Measurements from ENCODE around the gene AP2A2. TPM values are rescaled to one million over a fixed set of nuclear protein-coding genes. Genes with fewer than 3 reads are reported as not detected.

The AP2A2 gene
- total RNA-seq, 1 experiment from 2014 or later: 47.1 TPM

- no peak for TF ChIP-seq KAT7 (CRISPR knock-in tag; IDR thresholded peaks at IDR 0.05; ENCODE audit: borderline replicate concordance)
- TF ChIP-seq ZNF219 (CRISPR knock-in tag; IDR thresholded peaks at IDR 0.05; ENCODE audit: borderline replicate concordance): no peak
Measured at GRCh38 chr11:889257-889656, 36.4 kb upstream of the AP2A2 start (continued).

GRCh38 chr11:889687-890475 is 35.8 kb upstream of the AP2A2 start:
- H3K9me3 Mint-ChIP-seq: no peaks in the 10 kb centered on the region
- peaks cover 16% of the 10 kb centered on the region for H3K36me3 Mint-ChIP-seq
- H3K4me3 Mint-ChIP-seq: no peak overlapping the region
- no peak overlapping the region for H3K27ac Mint-ChIP-seq
- peak; percentile 65 for DNase-seq (ENCODE audit: low spot score)
- CTCF ChIA-PET: interaction anchor here (0.6 to 2.9 kb wide), 10 partner anchors 8 to 162 kb away, joined by 3 to 11 read pairs (median 3); no protein-coding TSS in a partner anchor
- TF ChIP-seq ZNF423 (CRISPR knock-in tag; IDR thresholded peaks at IDR 0.05): no peak
- TF ChIP-seq ZNF317 (CRISPR knock-in tag; IDR thresholded peaks at IDR 0.05; ENCODE audit: borderline replicate concordance, low read depth): no peak
- no peak for TF ChIP-seq OVOL2 (CRISPR knock-in tag; IDR thresholded peaks at IDR 0.05; ENCODE audit: borderline replicate concordance)
- H3K4me1 Mint-ChIP-seq: no peaks in the 10 kb centered on the region
- ATAC-seq: peak; percentile 12
- H3K27me3 Mint-ChIP-seq (ENCODE audit: low read depth): no peaks in the 10 kb centered on the region
- POLR2A ChIA-PET: no interaction called here

- ChIA-PET CTCF (interaction anchor here (0.6 to 2.9 kb wide), 10 partner anchors 20 to 169 kb away, joined by 3 to 11 read pairs (median 3); no protein-coding TSS in a partner anchor), POLR2A (no interaction called here)
- no peak overlapping the region for H3K4me3 Mint-ChIP-seq
- ATAC-seq: no peak
- no peaks in the 10 kb centered on the region for H3K27me3 Mint-ChIP-seq (ENCODE audit: low read depth)
- H3K9me3 Mint-ChIP-seq: no peaks in the 10 kb centered on the region
- no peaks in the 10 kb centered on the region for H3K4me1 Mint-ChIP-seq
- peaks cover 13% of the 10 kb centered on the region for H3K36me3 Mint-ChIP-seq
- DNase-seq (ENCODE audit: low spot score): no peak
- peak overlapping the region; percentile 49 for H3K27ac Mint-ChIP-seq
- TF ChIP-seq ZNF512 (CRISPR knock-in tag; IDR thresholded peaks at IDR 0.05; ENCODE audit: borderline replicate concordance) (no peak), ZNF423 (CRISPR knock-in tag; IDR thresholded peaks at IDR 0.05) (no peak), ZBTB43 (CRISPR knock-in tag; IDR thresholded peaks at IDR 0.05) (no peak), ZNF263 (CRISPR knock-in tag; IDR thresholded peaks at IDR 0.05; ENCODE audit: low read depth) (no peak), NR3C1 (CRISPR knock-in tag; conservative IDR thresholded peaks at IDR 0.05; ENCODE audit: low read depth) (no peak), JUN (CRISPR knock-in tag; IDR thresholded peaks at IDR 0.05) (no peak), ZNF232 (CRISPR knock-in tag; IDR thresholded peaks at IDR 0.05) (no peak), ZNF671 (CRISPR knock-in tag; IDR thresholded peaks at IDR 0.05) (no peak), TEAD4 (CRISPR knock-in tag; IDR thresholded peaks at IDR 0.05) (no peak), E2F4 (CRISPR knock-in tag; IDR thresholded peaks at IDR 0.05; ENCODE audit: borderline replicate concordance, low read depth) (no peak), ATF2 (CRISPR knock-in tag; IDR thresholded peaks at IDR 0.05; ENCODE audit: borderline replicate concordance, low read depth) (no peak), SOX15 (CRISPR knock-in tag; IDR thresholded peaks at IDR 0.05) (no peak), ZNF396 (CRISPR knock-in tag; IDR thresholded peaks at IDR 0.05; ENCODE audit: borderline replicate concordance) (no peak), HMGA2 (CRISPR knock-in tag; IDR thresholded peaks at IDR 0.05) (no peak), OVOL2 (CRISPR knock-in tag; IDR thresholded peaks at IDR 0.05; ENCODE audit: borderline replicate concordance) (no peak), GRHL2 (CRISPR knock-in tag; IDR thresholded peaks at IDR 0.05; ENCODE audit: insufficient replicate concordance, severe bottlenecking) (no peak)
Measured at GRCh38 chr11:890794-891540, 34.7 kb upstream of the AP2A2 start.

Measured in WTC11 (cell line).